ENCODE results near the gene RGS3.

RGS3 gene

GRCh38 chr9:113493203-113493520, 29.6 kb downstream of the RGS3 start:
- no peak for DNase-seq (ENCODE audit: low read depth)
- TF ChIP-seq CTCF (IDR thresholded peaks at IDR 0.05; ENCODE audit: low read depth, low read length, missing control alignments), result no peak
- H3K4me3 ChIP-seq (ENCODE audit: low read depth, low read length), result no peak overlapping the region

GRCh38 chr9:113495526-113495925, 32.0 kb downstream of the RGS3 start:
- no peak for TF ChIP-seq CTCF (IDR thresholded peaks at IDR 0.05; ENCODE audit: low read depth, low read length, missing control alignments)
- no peak overlapping the region for H3K4me3 ChIP-seq (ENCODE audit: low read depth, low read length)
- DNase-seq (ENCODE audit: low read depth), result no peak

DNA sequence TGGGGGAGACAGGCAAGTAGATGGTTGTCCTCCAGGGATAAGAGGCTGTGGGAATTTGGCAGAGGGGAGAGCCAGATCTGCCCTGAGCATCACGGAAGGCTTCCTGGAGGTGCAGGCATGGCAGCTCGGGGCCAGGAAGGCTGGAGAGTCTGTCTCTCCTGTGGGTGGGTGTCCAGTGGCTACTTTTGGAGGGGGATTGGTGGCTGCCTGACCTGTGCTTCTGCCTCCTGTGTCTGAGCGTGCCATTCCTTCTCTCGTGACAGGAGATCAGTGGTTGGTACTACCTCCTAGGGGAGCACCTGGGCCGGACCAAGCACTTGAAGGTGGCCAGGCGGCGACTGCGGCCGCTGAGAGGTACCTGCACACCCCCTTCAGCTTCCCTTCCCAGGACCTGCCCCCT, 33.5 kb downstream of the RGS3 start:
- H3K4me3 ChIP-seq (ENCODE audit: low read depth, low read length), result no peak overlapping the region
- DNase-seq (ENCODE audit: low read depth), result no peak
- TF ChIP-seq CTCF (IDR thresholded peaks at IDR 0.05; ENCODE audit: low read depth, low read length, missing control alignments), result no peak

DNA sequence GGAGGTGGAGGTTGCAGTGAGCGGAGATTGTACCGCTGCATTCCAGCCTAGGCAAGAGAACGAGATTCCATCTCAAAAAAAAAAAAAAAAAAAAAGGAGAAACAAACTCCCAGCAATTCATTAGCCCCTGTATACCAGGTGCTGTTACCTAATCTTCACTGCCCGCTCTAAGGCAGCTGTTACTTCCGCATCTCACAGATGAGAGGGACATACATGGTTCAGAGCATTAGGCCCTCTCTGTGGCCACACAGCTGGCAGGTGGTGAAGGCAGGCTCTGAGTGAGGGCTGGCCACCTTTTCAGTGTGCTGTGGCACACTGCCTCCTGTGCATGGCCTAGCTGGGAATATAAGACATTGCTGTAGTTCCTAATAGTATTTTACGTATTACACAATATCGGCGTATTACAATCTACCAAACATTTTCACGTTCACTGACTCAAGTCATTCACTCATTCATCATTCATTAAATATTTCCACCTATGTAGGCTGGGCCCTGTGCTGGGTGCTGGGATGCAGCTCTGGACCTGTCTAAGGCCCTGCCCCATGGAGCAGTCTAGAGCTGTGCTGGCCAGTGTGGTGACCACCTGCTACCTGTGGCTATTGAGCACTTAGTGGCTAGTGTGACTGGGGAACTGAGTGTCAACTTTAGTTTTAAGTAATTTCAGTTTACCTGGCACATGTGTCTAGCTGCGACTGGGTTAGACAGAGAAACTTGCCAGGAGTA, 35.8 kb downstream of the RGS3 start:
- no peak for TF ChIP-seq CTCF (IDR thresholded peaks at IDR 0.05; ENCODE audit: low read depth, low read length, missing control alignments)
- no peak for DNase-seq (ENCODE audit: low read depth)
- no peak overlapping the region for H3K4me3 ChIP-seq (ENCODE audit: low read depth, low read length)

- DNase-seq (ENCODE audit: low read depth), result no peak
- no peak overlapping the region for H3K4me3 ChIP-seq (ENCODE audit: low read depth, low read length)
- TF ChIP-seq CTCF (IDR thresholded peaks at IDR 0.05; ENCODE audit: low read depth, low read length, missing control alignments), result no peak
Observed at GRCh38 chr9:113499876-113500497, 36.5 kb downstream of the RGS3 start.

- no peak for TF ChIP-seq CTCF (IDR thresholded peaks at IDR 0.05; ENCODE audit: low read depth, low read length, missing control alignments)
- no peak overlapping the region for H3K4me3 ChIP-seq (ENCODE audit: low read depth, low read length)
- DNase-seq (ENCODE audit: low read depth), result no peak
Observed at GRCh38 chr9:113501129-113501686, 37.7 kb downstream of the RGS3 start.

- H3K4me3 ChIP-seq (ENCODE audit: low read depth, low read length), result no peak overlapping the region
- no peak for TF ChIP-seq CTCF (IDR thresholded peaks at IDR 0.05; ENCODE audit: low read depth, low read length, missing control alignments)
- DNase-seq (ENCODE audit: low read depth), result no peak
Observed at GRCh38 chr9:113501852-113502251, 38.3 kb downstream of the RGS3 start.

Measured in GM12864 (cell line).